MM.1S (cell line): Measurements from ENCODE around the gene SCAND1.
"Not testable (repeated sequence)": the region's sequence is repeated elsewhere in the genome, so short reads cannot be mapped to it uniquely, and the experiment has no call there.

Source experiments
- DNase-seq: peaks from one replicate; pipeline ENCODE4 v3.0.0-alpha.2; 2015
- H2AFZ ChIP-seq: fragments of 300-600 bp; sonication (generic); 2 replicates; pipeline ENCODE4 v1.6.0; 2016; ENCODE audit warnings: antibody characterized with exemption, low read length
- H3F3A ChIP-seq: fragments of 300-600 bp; sonication (generic); 2 replicates; pipeline ENCODE4 v1.6.1; 2016; ENCODE audit warnings: mild to moderate bottlenecking, antibody characterized with exemption, low read length, moderate library complexity, mixed read lengths; ENCODE audit not compliant: insufficient read depth
- H3K27ac ChIP-seq: fragments of 300-600 bp; sonication (generic); 2 replicates; pipeline ENCODE4 v1.5.1; 2016; ENCODE audit warnings: mild to moderate bottlenecking, low read length
- H3K27me3 ChIP-seq: fragments of 300-600 bp; sonication (generic); replicated peaks from 2 replicates; pipeline ENCODE4 v1.6.0; 2016; ENCODE audit warnings: low read length; ENCODE audit not compliant: insufficient read depth
- H3K36me3 ChIP-seq: fragments of 300-600 bp; sonication (generic); replicated peaks from 2 replicates; pipeline ENCODE4 v1.6.1; 2016; ENCODE audit warnings: mild to moderate bottlenecking, low read length, mixed read lengths; ENCODE audit not compliant: insufficient read depth
- H3K4me1 ChIP-seq: fragments of 300-600 bp; sonication (generic); 2 replicates; pipeline ENCODE4 v1.6.1; 2016; ENCODE audit warnings: low read length, mixed read lengths
- H3K4me2 ChIP-seq: fragments of 300-600 bp; sonication (generic); 2 replicates; pipeline ENCODE4 v1.6.0; 2016; ENCODE audit warnings: low read depth, low read length
- H3K4me3 ChIP-seq: fragments of 300-600 bp; sonication (generic); 2 replicates; pipeline ENCODE4 v1.5.1; 2016; ENCODE audit warnings: low read length, mixed read lengths
- H3K79me2 ChIP-seq: fragments of 300-600 bp; sonication (generic); 2 replicates; pipeline ENCODE4 v1.6.1; 2016; ENCODE audit warnings: mixed run types, low read length, mixed read lengths
- H3K9ac ChIP-seq: fragments of 300-600 bp; sonication (generic); 2 replicates; pipeline ENCODE4 v1.6.1; 2016; ENCODE audit warnings: low read length, mixed read lengths
- H3K9me2 ChIP-seq: fragments of 300-600 bp; sonication (generic); replicated peaks from 2 replicates; pipeline ENCODE4 v1.6.1; 2016; ENCODE audit warnings: mild to moderate bottlenecking, low read length, mixed read lengths; ENCODE audit not compliant: insufficient read depth
- H3K9me3 ChIP-seq: fragments of 300-600 bp; sonication (generic); replicated peaks from 2 replicates; pipeline ENCODE4 v1.6.1; 2016; ENCODE audit warnings: mild to moderate bottlenecking, low read length, mixed read lengths; ENCODE audit not compliant: insufficient read depth
- H4K20me1 ChIP-seq: fragments of 300-600 bp; sonication (generic); 2 replicates; pipeline ENCODE4 v1.6.1; 2016; ENCODE audit warnings: mild to moderate bottlenecking, low read length, moderate library complexity, mixed read lengths; ENCODE audit not compliant: insufficient read depth
- CTCF ChIP-seq: fragments of 300-600 bp; sonication (generic); IDR thresholded peaks from 2 replicates; pipeline ENCODE4 v1.5.1; 2016; ENCODE audit warnings: antibody characterized with exemption, low read length, mixed read lengths
- EZH2 ChIP-seq: fragments of 300-600 bp; sonication (generic); optimal IDR thresholded peaks from 2 replicates; pipeline ENCODE3; 2017; ENCODE audit warnings: low read depth, mild to moderate bottlenecking, antibody characterized with exemption, low read length, mixed read lengths
- EZH2phosphoT487 ChIP-seq: fragments of 300-600 bp; sonication (generic); IDR thresholded peaks from 2 replicates; pipeline ENCODE4 v1.6.1; 2018; ENCODE audit warnings: antibody characterized with exemption, low read length

The SCAND1 gene

GRCh38 chr20:35968930-35969329 is 14.6 kb upstream of the SCAND1 start:
- Histone ChIP-seq H3K9ac (no peak overlapping the region), H3K9me3 (no peaks in the 10 kb centered on the region), H3K9me2 (no peaks in the 10 kb centered on the region), H2AFZ (no peak overlapping the region), H3F3A (no peaks in the 10 kb centered on the region), H4K20me1 (no peaks in the 10 kb centered on the region), H3K4me3 (no peak overlapping the region), H3K4me1 (no peaks in the 10 kb centered on the region), H3K36me3 (no peaks in the 10 kb centered on the region), H3K27ac (no peak overlapping the region), H3K4me2 (no peak overlapping the region), H3K27me3 (no peaks in the 10 kb centered on the region), H3K79me2 (no peaks in the 10 kb centered on the region)
- TF ChIP-seq CTCF (no peak), EZH2 (no peak), EZH2phosphoT487 (no peak)
- no peak for DNase-seq

GRCh38 chr20:35967979-35968640 is 13.8 kb upstream of the SCAND1 start, which contains the start of gene CNBD2:
Gene CNBD2, plus strand, starts transcription at chr20:35968590. Its CDS starts 173 bp downstream, at chr20:35968763.
- Histone ChIP-seq H3F3A (no peaks in the 10 kb centered on the region), H3K27ac (no peak within 1 kb of the TSS), H3K9me3 (no peaks in the 10 kb centered on the region), H3K4me1 (no peaks in the 10 kb centered on the region), H3K79me2 (no peaks in the 10 kb centered on the region), H4K20me1 (no peaks in the 10 kb centered on the region), H2AFZ (no peak within 1 kb of the TSS), H3K36me3 (no peaks in the 10 kb centered on the region), H3K4me3 (no peak within 1 kb of the TSS), H3K9me2 (no peaks in the 10 kb centered on the region), H3K27me3 (no peaks in the 10 kb centered on the region), H3K9ac (no peak within 1 kb of the TSS), H3K4me2 (no peak within 1 kb of the TSS)
- TF ChIP-seq EZH2 (no peak), CTCF (no peak), EZH2phosphoT487 (no peak)
- no peak for DNase-seq

- H3K4me1 ChIP-seq: no peaks in the 10 kb centered on the region
- H3K9me2 ChIP-seq: no peaks in the 10 kb centered on the region
- no peak overlapping the region for H3K9ac ChIP-seq
- H4K20me1 ChIP-seq: no peaks in the 10 kb centered on the region
- DNase-seq: no peak
- H2AFZ ChIP-seq: no peak overlapping the region
- H3K4me2 ChIP-seq: no peak overlapping the region
- H3K27ac ChIP-seq: no peak overlapping the region
- no peaks in the 10 kb centered on the region for H3K36me3 ChIP-seq
- H3K9me3 ChIP-seq: no peaks in the 10 kb centered on the region
- no peaks in the 10 kb centered on the region for H3K27me3 ChIP-seq
- TF ChIP-seq CTCF (no peak), EZH2phosphoT487 (no peak), EZH2 (no peak)
- H3K79me2 ChIP-seq: no peaks in the 10 kb centered on the region
- no peak overlapping the region for H3K4me3 ChIP-seq
- no peaks in the 10 kb centered on the region for H3F3A ChIP-seq
These were observed 9.6 kb upstream of the SCAND1 start for GRCh38 chr20:35963878-35964277.

- H3K4me1 ChIP-seq, H4K20me1 ChIP-seq, DNase-seq, H3K9ac ChIP-seq, H3K27me3 ChIP-seq, H3K36me3 ChIP-seq, H3K9me3 ChIP-seq, H3K27ac ChIP-seq, H3K79me2 ChIP-seq, H3K4me2 ChIP-seq, H2AFZ ChIP-seq, H3K9me2 ChIP-seq, H3K4me3 ChIP-seq: not testable (repeated sequence)
- peaks cover 12% of the 10 kb centered on the region; the same call in 1 of the 2 replicates for H3F3A ChIP-seq
These were observed 5.0 kb upstream of the SCAND1 start for GRCh38 chr20:35959291-35959690.
